K562 (cell line): ENCODE measurements around the gene GYS1. TPM values are rescaled to one million over a fixed set of nuclear protein-coding genes. Genes with fewer than 3 reads are reported as not detected.

ENCODE experiments used
- AFF4 ChIP-seq: sonication (generic); formaldehyde crosslinking; IDR thresholded peaks from 2 replicates; pipeline ENCODE4 v1.8.0; 2023; ENCODE audit warnings: mild to moderate bottlenecking, missing genetic modification reagents
- C11orf30 ChIP-seq: fragments of 450-650 bp; IDR thresholded peaks from 2 replicates; pipeline ENCODE4 v1.6.1; 2016; ENCODE audit warnings: low read depth, mild to moderate bottlenecking
- GABPA ChIP-seq: fragments of 200-800 bp; sonication (Bioruptor generic); conservative IDR thresholded peaks from 2 replicates; pipeline ENCODE4 v1.6.1; 2016; ENCODE audit warnings: low read depth, missing genetic modification characterization, missing compliant biosample characterization
- SIN3A ChIP-seq, 2 experiments: fragments of 150-350 bp in 1 of 2; IDR thresholded peaks; 2 replicates each; pipeline ENCODE4 v1.6.1; 2011 to 2016; ENCODE audit warnings: borderline replicate concordance in 2 of 2, low read depth in 2 of 2, low read length in 2 of 2, mild to moderate bottlenecking in 2 of 2, moderate library complexity in 2 of 2; ENCODE audit not compliant: control insufficient read depth in 1 of 2
- ZBTB1 ChIP-seq: sonication (generic); formaldehyde crosslinking; IDR thresholded peaks from 2 replicates; pipeline ENCODE4 v1.8.1; 2023; ENCODE audit warnings: missing genetic modification reagents, low read depth, mild to moderate bottlenecking, borderline replicate concordance
- ZNF133 ChIP-seq: fragments of 250-450 bp; sonication (Bioruptor Pico); IDR thresholded peaks from 2 replicates; pipeline ENCODE4 v1.4.0; 2020; ENCODE audit warnings: mild to moderate bottlenecking
- ZNF408 ChIP-seq: fragments of 250-450 bp; sonication (Bioruptor Pico); IDR thresholded peaks from 2 replicates; pipeline ENCODE4 v1.4.0; 2020; ENCODE audit warnings: low read depth, mild to moderate bottlenecking, moderate library complexity
- ZNF511 ChIP-seq: sonication (generic); formaldehyde crosslinking; IDR thresholded peaks from 2 replicates; pipeline ENCODE4 v1.8.0; 2022; ENCODE audit warnings: mild to moderate bottlenecking, missing genetic modification reagents
- polyA plus RNA-seq, 8 experiments: library from polyadenylated mRNA; depleted of rRNA in 4 of 8; stranded (reverse) in 5 of 8; unstranded in 3 of 8; fragments of >200 nt; fragmentation: Nextera tagmentation in 2 of 8; fragmentation: Illumina TruSeq in 1 of 8; extraction: Ambion mirVana in 2 of 8; extraction: Trizol in 1 of 8; gene quantifications; 2 replicates each; pipeline versions ENCODE4 v1.2.1 to v1.2.3, GENCODE V29; 2011 to 2014; ENCODE audit warnings: inconsistent platforms in 1 of 8, missing spikeins in 1 of 8
- total RNA-seq, 7 experiments: library from RNA; depleted of rRNA in 6 of 7; stranded (reverse); fragments of >200 nt in 6 of 7; fragmentation: Illumina TruSeq in 2 of 7; extraction: Trizol in 2 of 7; gene quantifications; 2 replicates each; pipeline versions ENCODE4 v1.2.1 to v1.2.3, GENCODE V29; 2011 to 2021; ENCODE audit warnings: low replicate concordance in 1 of 7
- TF ChIP-seq, protein P1 (sequence below), 2 experiments: fragments of 450-650 bp in 1 of 2; sonication (generic) in 1 of 2; formaldehyde crosslinking in 1 of 2; IDR thresholded peaks; 2 replicates each; pipeline versions ENCODE4 v1.7.1 to v1.9.0; 2016 to 2022; ENCODE audit warnings: inconsistent platforms in 1 of 2, mild to moderate bottlenecking in 1 of 2, missing genetic modification reagents in 1 of 2
- TF ChIP-seq, protein P2 (sequence below): IDR thresholded peaks from 2 replicates; pipeline ENCODE4 v1.6.1; 2014; ENCODE audit warnings: antibody characterized with exemption
- TF ChIP-seq, protein P3 (sequence below): fragments of 250-450 bp; sonication (Bioruptor Pico); IDR thresholded peaks from 2 replicates; pipeline ENCODE4 v1.9.0; 2021; ENCODE audit warnings: mild to moderate bottlenecking

Gene GYS1
- total and polyA plus RNA-seq, 9 of the 15 experiments (the other 6 are each of a cell fraction or from before 2014, with no cell fraction given) = 1.9 to 31.1 (median 15.2) TPM

DNA sequence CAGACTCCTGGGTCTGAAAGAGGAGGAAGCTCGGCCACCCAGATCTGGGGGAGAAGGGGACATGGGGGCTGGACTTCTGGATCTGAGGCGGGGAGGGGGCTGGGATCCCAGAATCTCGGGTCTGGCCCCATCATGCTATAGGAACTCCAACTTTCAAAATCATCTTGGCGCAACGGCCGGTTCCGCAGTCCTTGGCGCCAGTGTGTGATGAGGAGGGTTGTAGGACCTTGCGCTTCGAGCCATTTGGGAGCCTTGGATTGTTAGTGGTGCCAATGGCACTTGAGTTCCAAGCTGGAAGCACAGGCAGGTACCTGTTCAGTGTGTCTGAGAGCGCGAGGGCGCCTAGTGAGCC, 902 bp upstream of the GYS1 start (continued):
- TF ChIP-seq, protein P1, sequence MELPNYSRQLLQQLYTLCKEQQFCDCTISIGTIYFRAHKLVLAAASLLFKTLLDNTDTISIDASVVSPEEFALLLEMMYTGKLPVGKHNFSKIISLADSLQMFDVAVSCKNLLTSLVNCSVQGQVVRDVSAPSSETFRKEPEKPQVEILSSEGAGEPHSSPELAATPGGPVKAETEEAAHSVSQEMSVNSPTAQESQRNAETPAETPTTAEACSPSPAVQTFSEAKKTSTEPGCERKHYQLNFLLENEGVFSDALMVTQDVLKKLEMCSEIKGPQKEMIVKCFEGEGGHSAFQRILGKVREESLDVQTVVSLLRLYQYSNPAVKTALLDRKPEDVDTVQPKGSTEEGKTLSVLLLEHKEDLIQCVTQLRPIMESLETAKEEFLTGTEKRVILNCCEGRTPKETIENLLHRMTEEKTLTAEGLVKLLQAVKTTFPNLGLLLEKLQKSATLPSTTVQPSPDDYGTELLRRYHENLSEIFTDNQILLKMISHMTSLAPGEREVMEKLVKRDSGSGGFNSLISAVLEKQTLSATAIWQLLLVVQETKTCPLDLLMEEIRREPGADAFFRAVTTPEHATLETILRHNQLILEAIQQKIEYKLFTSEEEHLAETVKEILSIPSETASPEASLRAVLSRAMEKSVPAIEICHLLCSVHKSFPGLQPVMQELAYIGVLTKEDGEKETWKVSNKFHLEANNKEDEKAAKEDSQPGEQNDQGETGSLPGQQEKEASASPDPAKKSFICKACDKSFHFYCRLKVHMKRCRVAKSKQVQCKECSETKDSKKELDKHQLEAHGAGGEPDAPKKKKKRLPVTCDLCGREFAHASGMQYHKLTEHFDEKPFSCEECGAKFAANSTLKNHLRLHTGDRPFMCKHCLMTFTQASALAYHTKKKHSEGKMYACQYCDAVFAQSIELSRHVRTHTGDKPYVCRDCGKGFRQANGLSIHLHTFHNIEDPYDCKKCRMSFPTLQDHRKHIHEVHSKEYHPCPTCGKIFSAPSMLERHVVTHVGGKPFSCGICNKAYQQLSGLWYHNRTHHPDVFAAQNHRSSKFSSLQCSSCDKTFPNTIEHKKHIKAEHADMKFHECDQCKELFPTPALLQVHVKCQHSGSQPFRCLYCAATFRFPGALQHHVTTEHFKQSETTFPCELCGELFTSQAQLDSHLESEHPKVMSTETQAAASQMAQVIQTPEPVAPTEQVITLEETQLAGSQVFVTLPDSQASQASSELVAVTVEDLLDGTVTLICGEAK (IDR thresholded peaks at IDR 0.05) = no peak
- TF ChIP-seq, protein P1 (CRISPR knock-in tag; IDR thresholded peaks at IDR 0.05) = no peak
- TF ChIP-seq ZBTB1 (CRISPR knock-in tag) (0 out of 2 replicates have a peak, but pooled peaks have one; percentile 9), C11orf30 (peak; percentile 3; the same call in 1 of the 2 replicates), ZNF511 (0 out of 2 replicates have a peak, but pooled peaks have one; percentile 48), ZNF133 (CRISPR knock-in tag) (no peak), GABPA (peak; percentile 77), AFF4 (CRISPR knock-in tag) (peak; percentile 55; the same call in 1 of the 2 replicates), ZNF408 (CRISPR knock-in tag) (no peak), SIN3A (IDR thresholded peaks at IDR 0.05; ENCODE audit: borderline replicate concordance in 2 of 2, control insufficient read depth in 1 of 2, low read depth in 2 of 2, low read length in 2 of 2) (peak in 1 of 2 experiments; percentile 22; a peak in 1 of 4 replicates)
- TF ChIP-seq, protein P2, sequence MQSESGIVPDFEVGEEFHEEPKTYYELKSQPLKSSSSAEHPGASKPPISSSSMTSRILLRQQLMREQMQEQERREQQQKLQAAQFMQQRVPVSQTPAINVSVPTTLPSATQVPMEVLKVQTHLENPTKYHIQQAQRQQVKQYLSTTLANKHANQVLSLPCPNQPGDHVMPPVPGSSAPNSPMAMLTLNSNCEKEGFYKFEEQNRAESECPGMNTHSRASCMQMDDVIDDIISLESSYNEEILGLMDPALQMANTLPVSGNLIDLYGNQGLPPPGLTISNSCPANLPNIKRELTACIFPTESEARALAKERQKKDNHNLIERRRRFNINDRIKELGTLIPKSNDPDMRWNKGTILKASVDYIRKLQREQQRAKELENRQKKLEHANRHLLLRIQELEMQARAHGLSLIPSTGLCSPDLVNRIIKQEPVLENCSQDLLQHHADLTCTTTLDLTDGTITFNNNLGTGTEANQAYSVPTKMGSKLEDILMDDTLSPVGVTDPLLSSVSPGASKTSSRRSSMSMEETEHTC = no peak
- TF ChIP-seq, protein P3, sequence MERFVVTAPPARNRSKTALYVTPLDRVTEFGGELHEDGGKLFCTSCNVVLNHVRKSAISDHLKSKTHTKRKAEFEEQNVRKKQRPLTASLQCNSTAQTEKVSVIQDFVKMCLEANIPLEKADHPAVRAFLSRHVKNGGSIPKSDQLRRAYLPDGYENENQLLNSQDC (CRISPR knock-in tag) = no peak
